HepG2 (cell line): ENCODE measurements around the gene ZNF211. TPM values are rescaled to one million over a fixed set of nuclear protein-coding genes. Genes with fewer than 3 reads are reported as not detected.
A peak's percentile ranks its signal among the peaks of the same experiment; 100 is the strongest.

ENCODE experiments used
- CCAR2 ChIP-seq: fragments of 200-400 bp; formaldehyde crosslinking; optimal IDR thresholded peaks from 2 replicates; pipeline ENCODE3; 2018; ENCODE audit warnings: low read depth, mild to moderate bottlenecking, low read length, moderate library complexity
- GATA4 ChIP-seq: sonication (generic); IDR thresholded peaks from 2 replicates; pipeline ENCODE4 v1.6.1; 2016; ENCODE audit warnings: antibody characterized with exemption, low read depth, borderline replicate concordance
- HNF1B ChIP-seq: sonication (generic); formaldehyde crosslinking; IDR thresholded peaks from 2 replicates; pipeline ENCODE4 v1.5.1; 2020; ENCODE audit warnings: mild to moderate bottlenecking, moderate library complexity, missing genetic modification reagents
- KDM5A ChIP-seq: fragments of 200-600 bp; sonication (generic); IDR thresholded peaks from 2 replicates; pipeline ENCODE4 v1.7.0; 2018; ENCODE audit warnings: antibody characterized with exemption, mild to moderate bottlenecking, low read length, borderline replicate concordance
- MBD4 ChIP-seq: IDR thresholded peaks from 2 replicates; pipeline ENCODE4 v1.6.1; 2012; ENCODE audit warnings: low read length, inconsistent platforms, borderline replicate concordance
- MTA3 ChIP-seq: sonication (generic); formaldehyde crosslinking; IDR thresholded peaks from 2 replicates; pipeline ENCODE4 v1.4.0; 2020; ENCODE audit warnings: missing genetic modification reagents
- NFYB ChIP-seq: sonication (generic); formaldehyde crosslinking; IDR thresholded peaks from 2 replicates; pipeline ENCODE4 v1.4.0; 2020; ENCODE audit warnings: missing genetic modification reagents
- POLR2A ChIP-seq, 2 experiments: IDR thresholded peaks; 2 replicates each; pipeline ENCODE4 v1.6.1; 2011; ENCODE audit warnings: low read depth in 2 of 2, low read length in 2 of 2, mild to moderate bottlenecking in 1 of 2, moderate library complexity in 1 of 2; ENCODE audit not compliant: insufficient read depth in 1 of 2
- PRMT3 ChIP-seq: sonication (generic); formaldehyde crosslinking; IDR thresholded peaks from 2 replicates; pipeline ENCODE4 v1.8.1; 2022; ENCODE audit warnings: low read depth, mild to moderate bottlenecking, moderate library complexity, missing genetic modification reagents, borderline replicate concordance
- RCOR2 ChIP-seq: IDR thresholded peaks from 2 replicates; pipeline ENCODE4 v1.6.1; 2016; ENCODE audit warnings: missing biosample characterization, missing genetic modification reagents
- SOX5 ChIP-seq: IDR thresholded peaks from 2 replicates; pipeline ENCODE4 v1.6.1; 2016; ENCODE audit warnings: borderline replicate concordance
- TERF1 ChIP-seq: sonication (generic); formaldehyde crosslinking; IDR thresholded peaks from 2 replicates; pipeline ENCODE4 v1.8.0; 2022; ENCODE audit warnings: mild to moderate bottlenecking, missing genetic modification reagents, moderate library complexity
- TMF1 ChIP-seq: sonication (generic); formaldehyde crosslinking; IDR thresholded peaks from 2 replicates; pipeline ENCODE4 v1.8.1; 2022; ENCODE audit warnings: low read depth, missing genetic modification reagents
- ZBTB37 ChIP-seq: sonication (generic); formaldehyde crosslinking; IDR thresholded peaks from 2 replicates; pipeline ENCODE4 v1.4.0; 2020; ENCODE audit warnings: mild to moderate bottlenecking, missing genetic modification reagents
- ZNF44 ChIP-seq: sonication (generic); formaldehyde crosslinking; IDR thresholded peaks from 2 replicates; pipeline ENCODE4 v1.5.1; 2020; ENCODE audit warnings: mild to moderate bottlenecking, missing genetic modification reagents
- ZNF562 ChIP-seq: sonication (generic); formaldehyde crosslinking; IDR thresholded peaks from 2 replicates; pipeline ENCODE4 v1.8.0; 2022; ENCODE audit warnings: missing genetic modification reagents, borderline replicate concordance
- ZNF574 ChIP-seq: sonication (generic); formaldehyde crosslinking; IDR thresholded peaks from 2 replicates; pipeline ENCODE4 v1.4.0; 2020; ENCODE audit warnings: missing genetic modification reagents
- ZNF616 ChIP-seq: sonication (generic); formaldehyde crosslinking; IDR thresholded peaks from 2 replicates; pipeline ENCODE4 v1.5.0; 2020; ENCODE audit warnings: low read depth, mild to moderate bottlenecking, missing genetic modification reagents
- ZNF773 ChIP-seq: sonication (generic); formaldehyde crosslinking; IDR thresholded peaks from 2 replicates; pipeline ENCODE4 v1.4.0; 2020; ENCODE audit warnings: missing genetic modification reagents, borderline replicate concordance
- ZNF777 ChIP-seq: sonication (generic); formaldehyde crosslinking; IDR thresholded peaks from 2 replicates; pipeline ENCODE4 v1.4.0; 2020; ENCODE audit warnings: missing genetic modification reagents
- ZNF781 ChIP-seq: sonication (generic); formaldehyde crosslinking; IDR thresholded peaks from 2 replicates; pipeline ENCODE4 v1.5.1; 2020; ENCODE audit warnings: borderline replicate concordance, mild to moderate bottlenecking, missing genetic modification reagents; ENCODE audit errors: not compliant biosample characterization
- ZNF784 ChIP-seq: sonication (generic); formaldehyde crosslinking; IDR thresholded peaks from 2 replicates; pipeline ENCODE4 v1.5.1; 2020; ENCODE audit warnings: missing genetic modification reagents, mild to moderate bottlenecking, borderline replicate concordance
- polyA plus RNA-seq, 8 experiments: library from polyadenylated mRNA; depleted of rRNA in 3 of 8; stranded (reverse) in 7 of 8; unstranded in 1 of 8; fragments of >200 nt; fragmentation: Illumina TruSeq in 4 of 8; extraction: Trizol in 4 of 8; gene quantifications; 2 replicates each; pipeline versions ENCODE4 v1.2.1 to v1.2.3, GENCODE V29; 2011 to 2016; ENCODE audit warnings: low read depth in 4 of 8, missing spikeins in 1 of 8, mixed read lengths in 1 of 8; ENCODE audit not compliant: insufficient read depth in 1 of 8
- total RNA-seq, 5 experiments: library from RNA; depleted of rRNA; stranded (reverse); fragments of >200 nt; fragmentation: Illumina TruSeq; extraction: Trizol; gene quantifications; 2 replicates each; pipeline ENCODE4 v1.2.3, GENCODE V29; 2016; ENCODE audit warnings: low read depth in 1 of 5

Gene ZNF211
- total and polyA plus RNA-seq, 2 of the 13 experiments (the other 11 are each of a cell fraction or from before 2014, with no cell fraction given) = 9.9 to 11.2 TPM

GRCh38 chr19:57632987-57633831 lies at the start of gene ZNF211 (continued):
- TF ChIP-seq SOX5 (peak; percentile 23; the same call in 1 of the 2 replicates), POLR2A (IDR thresholded peaks at IDR 0.05; ENCODE audit: insufficient read depth in 1 of 2, low read depth in 2 of 2, low read length in 2 of 2) (peak; percentile 31 to 74; a peak in 2 of 4 replicates), ZBTB37 (CRISPR knock-in tag) (no peak), ZNF784 (CRISPR knock-in tag) (0 out of 2 replicates have a peak, but pooled peaks have one; percentile 31), MTA3 (CRISPR knock-in tag) (no peak), CCAR2 (no peak), ZNF574 (CRISPR knock-in tag) (peak; percentile 81), ZNF616 (CRISPR knock-in tag) (no peak), TMF1 (no peak), ZNF44 (no peak), GATA4 (no peak), KDM5A (peak; percentile 87; the same call in 1 of the 2 replicates), ZNF562 (no peak), HNF1B (peak; percentile 81; the same call in 1 of the 2 replicates), ZNF773 (CRISPR knock-in tag) (no peak), NFYB (CRISPR knock-in tag) (peak; percentile 94), TERF1 (CRISPR knock-in tag) (no peak), RCOR2 (CRISPR knock-in tag) (no peak), MBD4 (no peak), ZNF777 (CRISPR knock-in tag) (peak; percentile 74; the same call in 1 of the 2 replicates), PRMT3 (no peak), ZNF781 (CRISPR knock-in tag) (no peak)
